Measurements from ENCODE around the gene C9orf40.
A peak's percentile ranks its signal among the peaks of the same experiment; 100 is the strongest.

C9orf40 gene

GRCh38 chr9:74952201-74953151 is at the start of gene C9orf40:
C9orf40 (minus strand) TSS chr9:74952912; CDS start chr9:74952611, 301 bp downstream.
- DNase-seq: peak; percentile 93

- no peak for DNase-seq
These were observed 49.2 kb upstream of the C9orf40 start for GRCh38 chr9:75001719-75002421.

- DNase-seq: no peak
These were observed 48.1 kb upstream of the C9orf40 start for GRCh38 chr9:75000835-75001234.

- no peak for DNase-seq
These were observed 32.3 kb upstream of the C9orf40 start for GRCh38 chr9:74985041-74985440.

- DNase-seq: no peak
These were observed 31.0 kb upstream of the C9orf40 start for GRCh38 chr9:74983709-74984108.

GRCh38 chr9:74979844-74980243 is 27.1 kb upstream of the C9orf40 start:
- no peak for DNase-seq

- no peak for DNase-seq
These were observed 24.6 kb upstream of the C9orf40 start for GRCh38 chr9:74977287-74977686.

- no peak for DNase-seq
These were observed 22.8 kb upstream of the C9orf40 start for GRCh38 chr9:74975538-74975937.

GRCh38 chr9:74974558-74974957 is 21.8 kb upstream of the C9orf40 start:
- no peak for DNase-seq

GRCh38 chr9:74973714-74974113 is 21.0 kb upstream of the C9orf40 start:
- no peak for DNase-seq

GRCh38 chr9:74963056-74963455 is 10.3 kb upstream of the C9orf40 start:
- no peak for DNase-seq

GRCh38 chr9:74961496-74961895 is 8.8 kb upstream of the C9orf40 start:
- DNase-seq: no peak

- DNase-seq: no peak
These were observed 7.8 kb upstream of the C9orf40 start for GRCh38 chr9:74960561-74960960.

- DNase-seq: no peak
These were observed 5.9 kb upstream of the C9orf40 start for GRCh38 chr9:74958587-74958986.

- DNase-seq: no peak
These were observed 581 bp upstream of the C9orf40 start for GRCh38 chr9:74953235-74953751.

- peak; percentile 64 for DNase-seq
These were observed 974 bp downstream of the C9orf40 start for GRCh38 chr9:74951725-74952151.

- DNase-seq: no peak
These were observed 1.5 kb downstream of the C9orf40 start for GRCh38 chr9:74951107-74951720.

- no peak for DNase-seq
These were observed 2.6 kb downstream of the C9orf40 start for GRCh38 chr9:74949859-74950855.

GRCh38 chr9:74948937-74949336 is 3.8 kb downstream of the C9orf40 start:
- DNase-seq: no peak

- no peak for DNase-seq
These were observed 6.0 kb downstream of the C9orf40 start for GRCh38 chr9:74946686-74947085.

- DNase-seq: peak; percentile 40
These were observed 9.9 kb downstream of the C9orf40 start for GRCh38 chr9:74942801-74943200.

GRCh38 chr9:74940600-74940999 is 12.1 kb downstream of the C9orf40 start:
- no peak for DNase-seq
